Stimulated activated CD4-positive, alpha-beta T cell treated with anti-CD3 and anti-CD28 coated beads, Interleukin-12 subunit alpha, Interleukin-12 subunit beta, amount 100 ng/mL, for 24 hours (primary cell): ENCODE results near the gene DGKE.

ENCODE experiments used
- DNase-seq, 2 experiments: peaks; one replicate each; pipeline ENCODE4 v3.0.0-alpha.2; 2020; ENCODE audit warnings: low read depth in 2 of 2

The DGKE gene

GRCh38 chr17:56913867-56914580 lies 80.1 kb downstream of the DGKE start, which contains the start of gene TRIM25:
TRIM25 (minus strand) TSS chr17:56914049; CDS start chr17:56913988, 61 bp downstream.
- DNase-seq: peak; percentile 79 to 91

- no peak for DNase-seq
Measured at GRCh38 chr17:56914581-56915273, 80.8 kb downstream of the DGKE start.

- DNase-seq: no peak
Measured at GRCh38 chr17:56917559-56918296, 83.8 kb downstream of the DGKE start.

GRCh38 chr17:56918916-56919315 lies 85.0 kb downstream of the DGKE start:
- no peak for DNase-seq
